Neural crest cell (in vitro differentiated cells): ENCODE data around the gene PIKFYVE. TPM values are rescaled to one million over a fixed set of nuclear protein-coding genes. Genes with fewer than 3 reads are reported as not detected.
"Not testable (repeated sequence)": the region's sequence is repeated elsewhere in the genome, so short reads cannot be mapped to it uniquely, and the experiment has no call there.

ENCODE experiments used
- DNase-seq: peaks from one replicate; pipeline ENCODE4 v3.0.0; 2021; ENCODE audit warnings: low read depth, mixed read lengths, low spot score
- H3K27ac Mint-ChIP-seq: one replicate; pipeline ENCODE4 v1.8.0; 2021; ENCODE audit warnings: mild to moderate bottlenecking, mixed read lengths; ENCODE audit not compliant: unreplicated experiment
- H3K27me3 Mint-ChIP-seq: 2 replicates; pipeline ENCODE4 v1.8.0; 2021; ENCODE audit warnings: low read depth, mild to moderate bottlenecking, mixed read lengths
- H3K36me3 Mint-ChIP-seq: 2 replicates; pipeline ENCODE4 v1.8.0; 2021; ENCODE audit warnings: low read depth, mild to moderate bottlenecking, mixed read lengths
- H3K4me1 Mint-ChIP-seq: 2 replicates; pipeline ENCODE4 v1.8.0; 2021; ENCODE audit warnings: mixed read lengths
- H3K4me3 Mint-ChIP-seq: one replicate; pipeline ENCODE4 v1.8.0; 2021; ENCODE audit warnings: mild to moderate bottlenecking, mixed read lengths
- H3K9me3 Mint-ChIP-seq: 2 replicates; pipeline ENCODE4 v1.8.0; 2021; ENCODE audit warnings: mixed read lengths
- CTCF ChIP-seq: fragments of 200-600 bp; sonication (generic); conservative IDR thresholded peaks from 2 replicates; pipeline ENCODE4 v1.5.0; 2021; ENCODE audit warnings: antibody characterized with exemption, mild to moderate bottlenecking
- total RNA-seq: library from RNA; stranded (reverse); gene quantifications from 2 replicates; pipeline ENCODE4 v1.2.1, GENCODE V29; 2021

Gene PIKFYVE
- total RNA-seq, 1 donor from 2014 or later = 31.4 TPM

DNA sequence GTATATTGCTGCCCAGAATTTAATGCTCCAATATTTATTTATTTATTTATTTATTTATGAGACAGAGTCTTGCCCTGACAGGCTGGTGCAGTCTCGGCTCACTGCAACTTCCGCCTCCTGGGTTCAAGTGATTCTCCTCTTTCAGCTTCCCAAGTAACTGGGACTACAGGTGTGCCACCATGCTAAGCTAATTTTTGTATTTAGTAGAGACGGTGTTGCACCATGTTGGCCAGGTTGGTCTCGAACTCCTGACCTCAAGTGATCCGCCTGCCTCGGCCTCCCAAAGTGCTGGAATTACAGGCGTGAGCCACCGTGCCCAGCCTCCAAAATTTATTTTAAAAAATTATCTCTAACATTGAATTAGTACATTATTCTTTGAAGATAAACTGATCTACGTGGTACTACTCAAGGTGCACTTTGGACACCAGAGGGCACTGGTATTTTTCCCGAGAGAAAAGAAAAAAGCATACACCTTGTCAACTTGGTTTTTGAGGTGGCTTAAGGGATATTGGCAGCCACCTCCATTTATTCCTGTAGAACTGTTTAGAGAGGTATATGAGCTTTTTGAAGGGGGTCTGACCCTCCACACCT is 9.8 kb upstream of the PIKFYVE start:
- no peak for DNase-seq
- H3K27ac Mint-ChIP-seq = no peak overlapping the region
- H3K4me3 Mint-ChIP-seq = peak overlapping the region; percentile 100
- peaks cover 8% of the 10 kb centered on the region for H3K36me3 Mint-ChIP-seq
- TF ChIP-seq CTCF = peak; percentile 27
- no peaks in the 10 kb centered on the region for H3K27me3 Mint-ChIP-seq
- H3K4me1 Mint-ChIP-seq = peaks cover 47% of the 10 kb centered on the region
- no peaks in the 10 kb centered on the region for H3K9me3 Mint-ChIP-seq

DNA sequence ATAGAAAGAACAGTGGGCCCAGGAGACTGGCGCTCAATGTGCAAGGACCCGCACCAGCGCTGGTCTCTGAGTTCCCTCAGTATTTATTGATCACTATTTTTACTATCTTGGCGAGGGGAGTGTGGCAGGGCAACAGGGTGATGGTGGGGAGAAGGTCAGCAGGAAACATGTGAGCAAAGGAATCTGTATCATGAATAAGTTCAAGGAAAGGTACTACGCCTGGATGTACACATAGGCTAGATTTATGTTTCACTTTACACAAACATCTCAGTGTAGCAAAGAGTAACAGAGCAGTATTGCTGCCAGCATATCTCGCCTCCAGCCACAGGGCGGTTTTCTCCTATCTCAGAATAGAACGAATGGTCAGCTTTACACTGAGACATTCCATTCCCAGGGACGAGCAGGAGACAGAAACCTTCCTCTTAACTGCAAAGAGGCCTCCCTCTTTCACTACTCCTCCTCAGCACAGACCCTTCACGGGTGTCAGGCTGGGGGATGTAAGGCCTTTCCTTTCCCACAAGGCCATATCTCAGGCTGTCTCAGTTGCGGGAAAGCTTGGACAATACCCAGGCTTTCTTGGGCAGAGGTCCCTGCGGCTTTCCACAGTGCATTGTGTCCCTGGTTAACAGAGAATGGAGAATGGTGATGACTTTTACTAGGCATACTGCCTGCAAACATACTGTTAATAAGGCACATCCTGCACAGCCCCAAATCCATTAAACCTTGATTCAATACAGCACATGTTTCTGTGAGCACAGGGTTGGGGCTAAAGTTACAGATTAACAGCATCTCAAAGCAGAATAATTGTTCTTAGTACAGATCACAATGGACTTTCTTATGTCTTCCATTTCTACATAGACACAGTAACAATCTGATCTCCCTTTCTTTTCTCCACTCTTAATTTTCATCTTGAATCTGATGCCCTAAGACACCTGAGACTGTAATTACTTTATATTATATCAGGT is 8.9 kb upstream of the PIKFYVE start:
- H3K4me1 Mint-ChIP-seq = peaks cover 39% of the 10 kb centered on the region
- DNase-seq, H3K36me3 Mint-ChIP-seq, H3K27me3 Mint-ChIP-seq, H3K9me3 Mint-ChIP-seq, H3K27ac Mint-ChIP-seq: not testable (repeated sequence)
- peak overlapping the region; percentile 74 for H3K4me3 Mint-ChIP-seq

DNA sequence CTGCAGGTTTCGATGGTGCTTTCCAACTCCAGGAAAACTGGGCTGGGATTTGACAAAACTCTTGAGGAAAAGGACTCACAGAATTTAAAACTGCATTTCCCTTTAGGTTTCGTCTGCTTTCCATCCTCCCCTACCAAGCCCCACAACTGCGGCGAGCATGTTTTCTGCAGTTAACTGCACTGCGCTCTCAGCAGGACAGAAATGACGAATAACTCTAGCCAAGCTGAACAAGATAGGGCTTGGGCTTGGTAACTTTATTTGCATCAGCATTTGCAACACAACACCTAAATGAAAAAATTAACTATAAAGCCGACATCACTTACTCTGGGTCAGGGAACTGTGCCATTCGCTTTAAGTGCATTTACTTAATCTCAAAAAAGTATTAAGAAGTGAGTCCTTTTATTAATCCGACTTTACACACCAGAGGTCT is 669 bp upstream of the PIKFYVE start:
- H3K9me3 Mint-ChIP-seq = peaks cover 7% of the 10 kb centered on the region
- TF ChIP-seq CTCF = no peak
- H3K4me3 Mint-ChIP-seq = peak overlapping the region; percentile 94
- H3K36me3 Mint-ChIP-seq = peaks cover 4% of the 10 kb centered on the region
- no peak for DNase-seq
- peaks cover 34% of the 10 kb centered on the region for H3K4me1 Mint-ChIP-seq
- H3K27me3 Mint-ChIP-seq = no peaks in the 10 kb centered on the region
- peak overlapping the region; percentile 93 for H3K27ac Mint-ChIP-seq

DNA sequence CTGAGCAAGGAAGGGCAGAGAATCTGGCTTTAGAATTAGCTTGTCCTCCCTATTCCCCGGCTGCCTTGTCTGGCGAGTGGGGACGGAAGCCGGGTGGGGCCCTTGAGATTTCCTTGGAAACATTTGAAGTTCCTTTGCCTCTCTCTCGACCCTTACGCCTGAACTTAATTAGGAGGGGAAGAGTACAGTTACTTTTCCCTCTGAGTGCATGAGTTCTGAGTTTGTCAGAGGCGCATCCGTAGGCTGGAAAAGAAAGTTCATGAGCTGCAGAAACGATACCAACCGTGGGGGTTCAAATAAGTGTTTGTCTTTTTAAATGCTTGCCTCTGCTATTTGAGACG is 468 bp downstream of the PIKFYVE start:
- no peak for DNase-seq
- Mint-ChIP-seq H3K36me3 (peaks cover 5% of the 10 kb centered on the region), H3K4me1 (peaks cover 36% of the 10 kb centered on the region), H3K4me3 (peak overlapping the region; percentile 94), H3K27ac (peak overlapping the region; percentile 82), H3K9me3 (peaks cover 7% of the 10 kb centered on the region), H3K27me3 (no peaks in the 10 kb centered on the region)
- no peak for TF ChIP-seq CTCF

DNA sequence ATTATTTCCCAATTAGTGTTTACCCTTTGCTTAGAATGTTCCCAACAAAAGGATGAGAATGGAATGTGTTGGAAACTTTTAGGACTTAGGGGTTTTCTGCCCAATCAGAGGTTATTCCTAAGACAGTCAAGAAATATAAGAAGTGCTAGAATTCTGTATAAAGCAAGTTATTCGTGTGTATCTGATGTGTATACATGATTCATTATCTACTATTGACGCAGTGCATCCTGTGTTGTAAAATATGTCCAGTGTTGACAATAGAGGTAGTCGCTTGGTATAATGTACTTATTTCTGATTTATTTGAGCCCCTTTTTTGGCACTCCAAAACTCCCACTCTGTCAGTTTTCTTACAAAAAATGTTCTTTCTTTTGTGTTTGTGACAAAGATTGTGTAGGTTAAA is 881 bp downstream of the PIKFYVE start:
- Mint-ChIP-seq H3K27me3 (no peaks in the 10 kb centered on the region), H3K4me1 (peaks cover 36% of the 10 kb centered on the region), H3K4me3 (peak overlapping the region; percentile 94), H3K27ac (no peak overlapping the region), H3K36me3 (peaks cover 4% of the 10 kb centered on the region), H3K9me3 (peaks cover 6% of the 10 kb centered on the region)
- no peak for DNase-seq
- TF ChIP-seq CTCF = no peak

- not testable (repeated sequence) for DNase-seq, H3K9me3 Mint-ChIP-seq, H3K36me3 Mint-ChIP-seq, H3K27me3 Mint-ChIP-seq, H3K27ac Mint-ChIP-seq
- Mint-ChIP-seq H3K4me1 (peaks cover 36% of the 10 kb centered on the region), H3K4me3 (peak overlapping the region; percentile 94)
Measured at GRCh38 chr2:208267526-208267925, 1.5 kb downstream of the PIKFYVE start.
